COR-L47 (cell line): ENCODE measurements around the gene CARMIL1.
A peak's percentile ranks its signal among the peaks of the same experiment; 100 is the strongest.

Source experiments
- DNase-seq: peaks from one replicate; lab custom pipeline; 2025; lab: John Stamatoyannopoulos, UW

The CARMIL1 gene

DNA sequence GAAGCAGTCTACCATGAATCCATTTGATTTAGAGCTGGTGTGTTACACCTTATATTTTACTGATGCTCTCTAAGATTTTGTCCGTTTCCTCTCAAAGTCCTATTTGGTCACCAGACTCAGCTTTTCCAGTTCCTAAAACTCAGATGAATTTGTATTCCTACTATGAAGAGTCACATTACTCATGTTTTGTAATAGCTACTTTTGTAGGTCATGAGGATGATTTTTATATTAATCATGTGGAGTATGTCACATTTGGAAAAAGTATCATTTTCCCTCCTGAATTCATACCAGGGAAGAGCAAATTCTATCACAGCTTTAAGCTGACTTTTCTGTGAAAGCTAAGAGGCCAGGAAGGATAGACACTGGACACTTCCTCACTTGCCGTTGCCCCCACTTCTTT, 232.2 kb downstream of the CARMIL1 start:
- no peak for DNase-seq

DNA sequence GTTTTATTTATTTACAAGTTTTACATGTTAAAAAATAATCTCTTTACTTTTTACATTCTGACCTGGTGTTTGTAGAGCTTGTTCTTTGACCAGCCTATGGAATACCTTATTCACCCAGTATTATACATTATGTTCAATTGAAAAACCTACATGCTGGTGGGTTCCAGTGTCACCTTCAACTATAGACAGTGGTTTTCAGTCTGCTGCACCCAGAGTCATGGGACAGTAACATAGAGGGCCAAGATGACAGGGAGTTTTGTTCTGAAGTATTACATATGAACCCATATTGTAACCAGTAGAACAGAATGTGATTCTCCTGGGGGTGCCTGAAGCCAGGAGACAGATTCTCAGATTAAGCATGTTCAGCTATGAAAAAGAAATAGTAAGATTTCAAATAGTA, 233.4 kb downstream of the CARMIL1 start:
- no peak for DNase-seq

DNA sequence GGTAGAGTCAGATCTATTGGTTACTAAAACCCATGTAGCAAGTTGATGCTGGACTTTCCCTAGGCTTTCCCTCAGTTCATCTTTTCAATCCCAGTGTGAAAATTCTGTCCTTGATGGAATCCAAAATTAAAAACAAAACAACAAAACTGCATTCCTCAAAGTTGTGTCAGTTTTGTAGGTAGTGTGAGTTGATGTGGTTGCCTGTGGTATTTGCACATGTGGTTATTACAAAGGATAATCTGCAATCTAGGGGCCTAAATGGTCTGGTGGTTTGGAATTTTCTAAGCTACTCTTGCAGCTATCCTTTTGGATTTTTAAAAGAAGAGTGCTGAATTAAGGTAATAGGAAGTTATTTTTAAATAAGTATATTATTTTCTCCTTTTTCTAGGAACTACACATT, 240.7 kb downstream of the CARMIL1 start:
- no peak for DNase-seq

DNA sequence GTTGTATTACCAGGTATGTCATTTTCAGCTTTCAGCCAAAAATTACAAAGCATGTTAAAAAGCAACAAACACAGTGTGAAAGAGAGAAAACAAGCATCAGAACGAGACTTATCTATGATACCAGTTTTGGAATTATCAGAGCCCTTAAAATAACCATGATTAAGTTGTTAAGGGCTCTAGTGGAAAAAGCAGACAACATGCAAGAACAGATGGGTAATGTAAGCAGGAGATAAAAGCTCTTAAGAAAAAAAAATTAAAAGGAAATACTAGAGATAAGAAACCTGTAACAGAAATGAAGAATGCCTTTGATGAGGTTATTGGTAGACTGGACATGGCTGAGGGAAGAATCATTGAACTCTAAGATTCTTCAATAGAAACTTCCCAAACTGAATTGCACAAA, 245.4 kb downstream of the CARMIL1 start:
- no peak for DNase-seq

DNA sequence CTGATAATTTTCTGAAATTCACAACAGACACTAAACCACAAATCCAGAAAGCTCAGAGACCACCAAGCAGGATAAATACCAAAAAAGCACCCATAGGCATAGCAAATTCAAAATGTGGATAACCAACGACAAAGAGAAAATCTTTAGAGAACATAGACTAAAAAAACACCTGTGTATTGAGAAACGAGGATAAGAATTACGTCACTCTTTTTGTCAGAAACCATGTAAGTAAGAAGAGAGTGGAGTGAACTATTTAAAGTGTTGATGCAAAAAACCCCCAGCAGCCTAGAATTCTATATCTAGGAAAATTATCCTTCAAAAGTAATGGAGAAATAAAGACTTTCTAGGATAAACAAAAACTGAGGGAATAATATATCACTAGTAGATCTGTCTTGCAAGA, 245.9 kb downstream of the CARMIL1 start:
- no peak for DNase-seq

DNA sequence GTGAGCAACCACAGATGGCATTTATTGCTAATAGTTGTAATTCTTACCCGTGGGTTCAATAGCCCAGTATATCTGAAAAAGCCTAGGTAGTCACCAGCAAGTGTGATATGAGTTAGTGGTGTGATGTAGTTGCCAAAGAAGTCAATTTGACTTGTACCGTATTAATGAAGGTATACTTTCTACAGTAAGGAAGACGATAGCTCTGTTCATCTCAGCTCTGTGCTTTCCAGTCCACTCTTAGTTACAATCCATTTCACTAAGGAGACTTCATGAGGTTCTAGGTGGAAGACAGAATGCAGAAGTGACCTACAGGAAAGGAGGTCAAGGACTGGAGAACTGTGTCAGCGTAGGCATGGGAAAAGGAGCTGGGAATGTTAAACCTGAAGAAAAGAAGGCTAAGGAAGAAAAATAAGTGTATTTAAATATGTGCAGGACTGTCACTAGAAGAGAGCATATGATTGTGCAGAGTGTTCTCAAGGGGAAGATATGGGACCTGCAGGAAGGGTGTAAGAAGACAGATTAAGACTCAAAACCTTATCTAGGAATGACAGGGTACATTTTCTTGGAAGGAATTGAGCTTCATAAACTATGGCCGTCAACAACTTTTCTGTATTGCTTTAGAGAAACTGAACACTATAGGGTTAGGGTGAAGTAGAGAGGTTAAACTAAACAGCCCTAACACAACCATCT, 255.9 kb downstream of the CARMIL1 start:
- no peak for DNase-seq

DNA sequence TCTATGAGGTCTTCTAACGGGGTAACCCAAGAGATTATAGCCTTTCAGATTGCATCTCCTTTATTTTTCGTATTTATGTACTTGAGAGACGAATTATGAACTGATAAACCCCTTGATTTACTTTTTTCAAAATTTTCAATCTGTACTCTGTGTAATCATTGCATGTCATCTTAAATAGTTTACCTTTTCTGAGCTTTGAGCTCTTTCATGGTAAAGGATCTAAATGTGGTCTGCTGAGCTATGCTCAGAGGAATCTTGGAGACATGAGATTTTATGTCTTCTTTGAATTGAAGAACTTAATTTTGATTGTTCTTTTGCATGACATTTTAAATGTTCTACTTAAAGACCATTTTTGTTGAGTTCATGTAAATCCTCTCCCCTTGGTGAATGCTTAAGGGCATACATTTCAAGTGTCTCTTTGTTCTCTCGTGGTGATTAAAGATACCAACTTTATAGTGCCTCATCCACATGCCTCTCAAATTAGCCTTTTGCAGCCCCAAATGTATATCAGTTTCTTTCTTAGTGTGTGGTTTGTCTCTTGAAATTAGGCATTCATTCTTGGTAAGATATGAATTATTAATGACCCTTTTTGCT, 256.6 kb downstream of the CARMIL1 start:
- DNase-seq: no peak

DNA sequence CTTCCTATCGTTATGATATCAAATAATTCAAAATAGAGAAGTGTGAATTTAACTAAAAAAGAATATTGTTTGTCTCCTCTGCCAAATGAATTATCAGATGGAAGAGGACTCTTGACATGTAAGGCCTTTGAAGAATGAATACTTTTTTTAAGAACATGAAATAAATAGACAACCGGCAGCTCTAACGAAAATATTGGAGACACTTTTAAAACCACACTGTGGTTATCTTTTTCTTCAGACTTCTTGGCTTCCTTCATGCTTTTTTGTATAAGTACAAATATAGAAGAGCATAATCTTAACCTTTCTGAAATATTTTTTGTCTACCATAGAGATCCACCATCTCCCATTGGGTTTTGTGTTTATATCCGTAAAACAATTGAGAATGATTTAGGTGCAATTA, 257.6 kb downstream of the CARMIL1 start:
- no peak for DNase-seq

DNA sequence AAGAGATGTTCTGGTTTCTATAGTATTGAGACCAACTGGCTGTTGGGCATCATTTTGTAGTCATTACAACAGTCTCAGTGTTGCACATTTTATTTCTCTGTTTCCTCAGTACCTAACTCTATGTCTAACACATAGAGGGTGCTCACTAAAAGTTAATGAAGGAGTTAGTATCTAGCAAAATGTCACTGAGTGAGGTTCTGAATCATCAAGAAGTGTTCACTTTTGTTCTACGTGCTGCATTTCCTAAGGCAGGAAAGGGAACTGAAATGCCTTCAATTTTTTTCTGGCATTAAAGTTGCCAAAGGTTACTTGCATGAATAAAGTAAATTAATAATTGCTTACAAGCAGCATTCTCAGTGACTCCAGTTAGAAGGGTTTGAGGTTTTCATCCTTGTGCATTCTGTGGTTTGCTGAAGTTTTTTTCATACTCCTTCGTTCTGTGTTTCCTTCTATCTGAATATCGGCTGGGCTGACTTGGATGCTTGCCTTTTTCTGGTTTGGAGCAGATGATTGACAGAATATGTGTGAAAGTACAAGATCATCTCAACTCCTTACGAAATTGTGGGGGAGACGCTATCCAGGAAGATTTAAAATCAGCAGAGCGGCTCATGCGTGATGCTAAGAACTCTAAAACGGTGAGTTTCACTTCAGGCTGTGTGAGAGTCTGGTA, 258.3 kb downstream of the CARMIL1 start:
- no peak for DNase-seq

DNA sequence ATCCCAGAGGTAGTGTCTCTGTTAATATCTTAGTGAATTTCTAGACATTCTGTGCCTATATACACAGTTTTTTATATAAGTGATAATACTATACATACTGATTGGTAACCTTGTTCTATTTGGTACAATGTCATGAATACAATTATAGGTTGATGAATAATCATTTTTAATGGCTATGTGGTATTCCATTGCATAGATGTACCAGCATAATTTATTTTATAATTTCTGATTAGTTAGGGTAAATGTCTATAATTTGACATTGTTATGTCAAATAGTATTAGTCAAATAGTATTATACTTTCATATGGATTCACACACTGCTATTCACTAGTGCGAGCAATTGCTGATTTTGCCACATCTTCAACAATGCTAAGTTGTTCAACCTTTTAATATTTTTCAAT, 262.1 kb downstream of the CARMIL1 start:
- DNase-seq: no peak

DNA sequence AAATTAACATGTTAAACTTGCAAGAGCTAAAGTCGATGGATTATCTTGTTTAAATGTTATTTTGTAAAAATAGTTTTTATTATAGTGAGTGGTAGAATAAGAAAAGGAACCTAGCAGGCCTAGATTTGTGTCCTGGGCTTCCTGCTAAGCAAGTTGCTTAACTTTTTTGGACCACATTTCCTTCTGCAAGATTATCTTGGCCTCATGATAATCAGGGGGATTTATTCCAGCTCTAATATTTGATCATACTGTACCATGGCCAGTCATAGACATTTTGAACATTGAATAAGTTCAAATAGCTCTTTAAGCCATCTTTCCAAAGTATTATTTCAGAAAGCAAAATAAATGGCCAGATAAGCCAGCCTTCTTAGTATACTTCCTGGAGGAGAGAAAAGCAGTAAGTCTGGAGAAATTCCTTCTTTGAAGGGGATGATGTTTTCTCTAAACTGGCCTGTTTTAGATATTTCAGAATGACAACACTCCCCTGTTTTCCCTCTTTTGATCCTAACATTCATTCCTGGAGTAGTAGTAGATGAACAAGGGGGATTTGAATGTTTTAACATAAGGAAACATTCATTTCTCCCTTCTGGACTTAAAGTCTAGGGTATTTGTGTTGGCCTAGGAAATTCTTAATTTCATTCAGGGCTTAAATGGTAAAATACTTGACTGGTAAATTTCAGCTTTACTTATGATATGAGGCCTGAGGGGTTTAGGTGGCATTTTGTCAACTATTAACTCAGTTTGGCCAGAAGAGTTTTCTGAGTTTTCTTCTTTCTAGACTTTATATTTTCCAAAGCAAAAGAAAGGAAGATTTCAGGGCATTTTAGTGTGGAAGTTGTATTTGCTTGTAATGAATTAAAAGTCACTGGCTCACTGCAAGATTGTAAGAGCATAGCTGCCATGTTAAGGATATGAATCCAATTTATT, 264.1 kb downstream of the CARMIL1 start:
- no peak for DNase-seq

DNA sequence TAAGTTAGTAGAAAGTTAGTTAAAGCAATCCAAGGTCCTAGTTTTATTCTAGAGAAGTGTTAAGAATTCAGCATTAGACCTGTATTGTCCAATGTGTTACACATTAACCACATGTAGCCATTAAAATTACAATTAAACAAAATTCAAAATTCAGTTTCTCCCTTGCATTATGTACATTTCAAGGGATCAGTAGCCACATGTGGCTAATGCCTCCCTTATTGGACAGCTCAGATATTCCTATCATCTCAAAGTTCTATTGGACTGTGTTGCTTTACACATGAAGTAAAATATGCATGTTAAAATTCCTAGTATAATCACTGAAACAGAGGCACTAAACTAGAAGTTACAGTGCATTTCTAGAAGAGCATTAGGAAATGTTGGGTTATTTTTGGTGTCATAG, 265.7 kb downstream of the CARMIL1 start:
- no peak for DNase-seq

DNA sequence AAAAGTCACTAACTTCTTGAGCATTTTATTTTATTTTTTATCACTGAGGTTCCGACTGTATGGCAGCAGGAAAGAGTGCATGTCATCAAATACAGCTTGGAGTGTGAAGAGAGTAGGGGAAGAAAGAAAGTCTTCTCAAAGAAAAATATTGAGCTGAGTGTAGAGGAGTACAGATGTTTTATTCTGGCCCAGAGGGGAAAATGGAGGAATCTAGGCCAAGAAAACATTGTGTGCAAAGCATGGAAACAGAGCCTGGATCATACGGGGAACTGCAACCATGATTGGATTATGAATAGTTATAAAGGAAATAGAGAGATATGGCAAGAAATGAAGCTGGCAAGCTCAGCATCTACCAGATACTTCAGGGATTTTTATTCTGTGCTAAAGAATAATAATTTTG, 268.6 kb downstream of the CARMIL1 start:
- no peak for DNase-seq

DNA sequence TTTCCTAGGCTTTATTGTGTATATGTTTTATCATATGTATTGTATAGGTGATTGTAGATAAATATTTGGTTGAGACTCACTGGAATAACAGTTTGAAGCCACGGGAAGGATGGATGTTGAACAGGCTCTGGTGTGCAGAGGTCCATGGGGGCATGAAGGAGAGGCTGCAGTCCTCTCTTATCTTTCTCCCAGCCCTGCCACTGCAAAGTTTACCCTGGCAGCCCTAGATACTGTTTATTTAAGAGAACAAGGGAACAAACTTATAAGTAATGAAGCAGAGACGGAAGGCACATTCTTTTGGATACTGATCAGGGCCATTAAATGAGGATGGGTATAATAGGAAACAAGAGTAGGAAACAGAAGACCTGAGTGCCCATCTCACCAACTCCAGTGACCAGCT, 269.3 kb downstream of the CARMIL1 start:
- no peak for DNase-seq

DNA sequence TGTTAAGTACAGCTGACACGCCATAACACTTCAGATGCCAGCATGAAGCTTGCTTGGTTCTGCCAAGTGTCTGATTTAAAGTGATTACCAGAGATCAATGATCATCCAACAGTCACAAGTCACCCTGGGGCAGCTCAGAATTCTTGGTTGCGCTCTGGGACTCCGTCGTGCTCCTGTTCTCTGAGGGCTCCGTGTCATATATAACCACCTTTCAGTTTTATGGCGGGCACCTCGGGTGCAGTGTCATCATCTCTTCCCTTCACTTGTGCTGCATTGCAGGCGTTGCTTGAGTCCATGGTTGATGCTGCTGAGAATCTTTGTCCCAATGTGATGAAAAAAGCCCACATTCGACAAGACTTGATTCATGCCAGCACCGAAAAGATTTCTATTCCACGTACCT, 271.5 kb downstream of the CARMIL1 start:
- DNase-seq: no peak

DNA sequence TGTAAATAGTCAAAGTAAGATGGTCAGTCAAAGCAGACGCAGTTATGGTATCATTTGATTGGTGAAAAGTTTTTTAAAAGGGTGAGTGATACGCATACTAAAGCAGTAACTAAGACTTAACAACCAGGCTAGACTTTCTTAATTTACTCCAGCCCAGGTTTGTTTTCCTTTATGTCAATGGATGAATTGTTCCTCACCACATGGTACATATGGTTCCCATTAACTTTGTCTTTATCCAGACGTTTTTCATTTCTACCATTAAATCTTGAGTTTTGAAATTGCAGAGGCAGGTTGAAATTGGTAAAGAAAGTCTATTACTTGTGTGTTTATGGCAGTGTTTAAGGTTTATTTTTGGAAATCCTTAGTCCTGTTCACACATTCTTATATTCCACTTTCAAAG, 274.3 kb downstream of the CARMIL1 start:
- no peak for DNase-seq

DNA sequence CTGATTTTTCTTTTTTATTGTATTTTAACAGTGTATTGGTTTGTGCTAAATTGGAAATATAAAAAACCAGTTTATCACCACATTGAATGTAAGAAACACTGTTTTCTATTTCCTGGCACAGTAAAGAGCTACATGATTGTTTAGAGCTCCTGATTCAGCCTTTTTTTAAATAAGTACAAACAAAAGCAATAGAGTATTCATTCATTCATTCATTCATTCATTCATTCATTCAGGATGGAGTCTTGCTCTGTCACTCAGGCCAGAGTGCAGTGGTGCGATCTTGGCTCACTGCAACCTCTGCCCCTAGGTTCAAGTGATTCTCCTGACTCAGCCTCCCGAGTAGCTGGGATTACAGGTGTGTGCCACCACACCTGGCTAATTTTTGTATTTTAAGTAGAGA, 276.0 kb downstream of the CARMIL1 start:
- no peak for DNase-seq

DNA sequence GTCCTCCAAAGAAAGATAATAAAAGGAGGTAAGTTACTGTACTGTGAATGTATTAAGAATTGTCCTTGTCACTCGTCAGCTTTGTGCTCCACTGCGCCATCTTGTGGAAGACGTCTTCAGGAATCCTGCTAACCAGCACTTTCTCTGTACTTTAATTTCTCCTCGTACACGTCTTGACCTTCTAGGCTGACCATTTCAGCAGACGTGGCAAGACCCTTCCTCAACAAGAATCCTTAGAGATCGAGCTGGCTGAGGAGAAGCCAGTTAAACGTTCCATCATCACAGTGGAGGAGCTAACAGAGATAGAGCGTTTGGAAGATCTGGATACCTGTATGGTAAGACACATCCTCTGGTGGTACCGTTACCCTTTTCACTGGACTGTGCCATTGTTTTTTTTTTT, 277.3 kb downstream of the CARMIL1 start:
- peak; percentile 40 for DNase-seq

DNA sequence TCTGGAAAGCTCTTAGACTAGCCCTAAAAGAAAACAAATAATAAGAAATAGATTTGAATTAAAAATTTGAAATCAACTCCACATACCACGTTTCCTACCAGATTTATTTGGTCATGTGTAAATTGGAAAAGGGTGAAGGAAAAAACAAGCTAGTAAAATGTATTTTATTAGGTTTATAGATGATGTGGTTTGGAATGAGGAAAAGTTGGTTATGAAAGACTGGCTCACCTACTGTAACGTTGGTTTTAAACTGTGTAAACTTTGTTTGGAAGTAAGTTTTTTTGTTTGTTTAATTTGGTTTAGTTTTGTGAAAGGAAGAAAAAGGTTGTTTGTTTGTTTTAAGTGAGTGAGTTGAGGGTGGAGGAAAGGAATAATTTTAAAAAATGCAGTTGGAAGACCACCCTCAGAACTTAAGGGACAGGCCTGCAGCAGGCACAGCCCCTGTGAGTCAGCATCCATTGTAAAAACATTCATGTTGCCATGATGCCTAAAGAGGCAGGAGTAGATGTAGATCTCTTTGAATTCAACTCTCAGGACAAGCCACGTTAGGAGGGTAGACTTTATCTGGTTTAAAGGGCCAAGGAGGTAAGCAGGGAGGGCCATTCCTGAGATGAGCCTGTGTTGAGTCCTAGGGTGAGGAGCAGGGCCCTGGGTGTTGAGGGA, 279.1 kb downstream of the CARMIL1 start:
- no peak for DNase-seq

DNA sequence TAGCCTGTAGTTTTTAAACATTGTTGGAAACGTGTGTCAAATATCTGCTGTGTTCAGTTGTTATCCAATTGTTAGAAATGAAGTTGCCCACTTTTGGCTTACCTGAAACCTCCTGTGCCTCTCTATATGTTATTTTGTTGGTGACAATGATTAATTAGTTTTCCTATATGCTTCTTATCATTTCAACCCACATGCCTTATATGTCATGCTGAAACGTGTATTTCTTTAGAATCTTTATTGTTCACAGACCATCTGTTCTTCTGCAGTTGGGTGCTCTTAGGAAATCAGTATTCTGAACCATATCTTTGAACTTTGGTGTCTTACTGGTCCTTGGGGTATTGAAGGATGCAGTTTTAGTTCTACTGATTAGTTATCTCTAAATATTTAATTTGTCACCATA, 281.7 kb downstream of the CARMIL1 start:
- no peak for DNase-seq

DNA sequence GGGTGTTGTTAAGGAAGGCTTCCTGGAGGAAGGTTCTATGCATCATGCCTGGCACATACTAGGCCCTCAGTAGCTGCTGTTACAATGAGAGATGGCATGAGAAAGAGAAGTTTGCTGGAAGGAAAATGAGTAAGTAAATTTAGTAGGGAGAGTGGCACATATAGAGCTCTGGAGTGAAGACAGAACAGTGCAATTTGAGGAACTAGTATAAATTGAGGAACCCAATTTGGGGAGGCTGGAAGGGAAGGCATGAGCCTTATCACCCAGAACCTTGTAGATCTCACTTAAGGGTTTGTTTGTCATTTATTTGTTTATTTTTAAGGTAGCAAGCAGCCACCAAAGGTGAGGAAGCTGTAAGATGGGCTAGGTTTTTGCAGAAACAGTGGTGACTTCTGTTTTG, 285.8 kb downstream of the CARMIL1 start:
- DNase-seq: no peak

DNA sequence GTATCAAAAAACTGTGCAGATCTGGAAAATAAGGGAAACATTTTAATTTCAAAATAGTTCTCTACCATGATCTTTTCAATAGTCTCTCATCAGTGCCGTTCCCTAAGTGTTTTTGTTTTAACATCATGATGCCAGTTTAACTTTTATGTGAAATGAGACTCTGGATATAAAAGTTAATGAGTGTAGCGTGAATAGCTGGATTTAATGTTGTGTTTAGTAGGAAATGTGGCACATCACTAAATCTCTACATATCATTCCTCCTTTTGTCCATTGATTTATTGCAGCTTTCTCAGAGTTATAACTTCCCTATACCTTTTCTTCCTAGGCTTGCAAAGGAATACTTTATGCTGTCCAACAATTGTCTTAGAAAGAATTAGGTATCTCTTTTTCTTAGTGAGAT, 291.4 kb downstream of the CARMIL1 start:
- DNase-seq: no peak
